K562 (cell line): ENCODE measurements around the gene ZC3H12A. TPM values are rescaled to one million over a fixed set of nuclear protein-coding genes. Genes with fewer than 3 reads are reported as not detected.
A peak's percentile ranks its signal among the peaks of the same experiment; 100 is the strongest.

ENCODE experiments used
- CC2D1A ChIP-seq: fragments of 450-650 bp; IDR thresholded peaks from 2 replicates; pipeline ENCODE4 v1.6.1; 2017; ENCODE audit warnings: mild to moderate bottlenecking
- CEBPG ChIP-seq, 3 experiments: fragments of 200-800 bp in 1 of 3; sonication (Bioruptor generic) in 1 of 3; sonication (generic) in 1 of 3; formaldehyde crosslinking in 1 of 3; IDR thresholded peaks in 2 of 3; conservative IDR thresholded peaks in 1 of 3; 2 replicates each; pipeline versions ENCODE4 v1.6.1 to v1.8.0; 2016 to 2022; ENCODE audit warnings: missing compliant biosample characterization in 2 of 3, missing genetic modification characterization in 2 of 3, mild to moderate bottlenecking in 1 of 3, missing genetic modification reagents in 1 of 3
- CSDE1 ChIP-seq, 2 experiments: fragments of 450-650 bp; IDR thresholded peaks; 2 replicates each; pipeline ENCODE4 v1.6.1; 2016; ENCODE audit warnings: mild to moderate bottlenecking in 1 of 2
- ESRRA ChIP-seq: fragments of 450-650 bp; IDR thresholded peaks from 2 replicates; pipeline ENCODE4 v1.6.1; 2014; ENCODE audit warnings: low read depth, mild to moderate bottlenecking, moderate library complexity, borderline replicate concordance
- GABPB2 ChIP-seq: fragments of 250-450 bp; sonication (Bioruptor Pico); conservative IDR thresholded peaks from 2 replicates; pipeline ENCODE4 v1.5.1; 2021; ENCODE audit warnings: mild to moderate bottlenecking
- HMBOX1 ChIP-seq: sonication (generic); IDR thresholded peaks from 2 replicates; pipeline ENCODE4 v1.6.1; 2016
- HNRNPK ChIP-seq: fragments of 200-400 bp; formaldehyde crosslinking; IDR thresholded peaks from one replicate; pipeline ENCODE4 v1.6.1; 2018; ENCODE audit warnings: mild to moderate bottlenecking, low read depth, low read length; ENCODE audit not compliant: poor library complexity, severe bottlenecking
- KLF10 ChIP-seq: fragments of 250-450 bp; sonication (Bioruptor Pico); IDR thresholded peaks from 2 replicates; pipeline ENCODE4 v1.6.1; 2021; ENCODE audit warnings: matching md5 sums
- LCOR ChIP-seq: sonication (generic); formaldehyde crosslinking; IDR thresholded peaks from 2 replicates; pipeline ENCODE4 v1.8.0; 2022; ENCODE audit warnings: mild to moderate bottlenecking, missing genetic modification reagents
- MXD1 ChIP-seq: fragments of 250-450 bp; sonication (Bioruptor Pico); IDR thresholded peaks from 2 replicates; pipeline ENCODE4 v1.8.0; 2021; ENCODE audit warnings: borderline replicate concordance, mild to moderate bottlenecking, moderate library complexity; ENCODE audit not compliant: poor library complexity, severe bottlenecking
- POLR2AphosphoS5 ChIP-seq: IDR thresholded peaks from 2 replicates; pipeline ENCODE4 v1.6.1; 2011; ENCODE audit warnings: mild to moderate bottlenecking, low read depth, low read length, moderate library complexity; ENCODE audit not compliant: control insufficient read depth, insufficient read depth
- SRSF3 ChIP-seq: fragments of 200-400 bp; formaldehyde crosslinking; IDR thresholded peaks from 2 replicates; pipeline ENCODE4 v1.6.1; 2016; ENCODE audit warnings: mild to moderate bottlenecking, low read length, moderate library complexity; ENCODE audit not compliant: insufficient read depth
- TRIM28 ChIP-seq: fragments of 450-650 bp; IDR thresholded peaks from 2 replicates; pipeline ENCODE4 v1.6.1; 2017
- ZBTB8A ChIP-seq: fragments of 450-650 bp; IDR thresholded peaks from 2 replicates; pipeline ENCODE4 v1.6.1; 2018; ENCODE audit warnings: mild to moderate bottlenecking, moderate library complexity; ENCODE audit not compliant: partially characterized antibody
- ZNF175 ChIP-seq: fragments of 200-800 bp; sonication (Bioruptor generic); IDR thresholded peaks from 2 replicates; pipeline ENCODE4 v1.6.1; 2016; ENCODE audit warnings: low read depth, mild to moderate bottlenecking, missing genetic modification characterization, missing compliant biosample characterization
- ZNF280A ChIP-seq: fragments of 450-650 bp; IDR thresholded peaks from 2 replicates; pipeline ENCODE4 v1.6.1; 2018; ENCODE audit warnings: mild to moderate bottlenecking, low read depth; ENCODE audit not compliant: partially characterized antibody
- ZNF609 ChIP-seq: sonication (generic); formaldehyde crosslinking; IDR thresholded peaks from 2 replicates; pipeline ENCODE4 v1.8.1; 2023; ENCODE audit warnings: missing genetic modification reagents, mild to moderate bottlenecking, borderline replicate concordance
- ZSCAN29 ChIP-seq: fragments of 450-650 bp; IDR thresholded peaks from 2 replicates; pipeline ENCODE4 v1.6.1; 2017
- polyA plus RNA-seq, 8 experiments: library from polyadenylated mRNA; depleted of rRNA in 4 of 8; stranded (reverse) in 5 of 8; unstranded in 3 of 8; fragments of >200 nt; fragmentation: Nextera tagmentation in 2 of 8; fragmentation: Illumina TruSeq in 1 of 8; extraction: Ambion mirVana in 2 of 8; extraction: Trizol in 1 of 8; gene quantifications; 2 replicates each; pipeline versions ENCODE4 v1.2.1 to v1.2.3, GENCODE V29; 2011 to 2014; ENCODE audit warnings: inconsistent platforms in 1 of 8, missing spikeins in 1 of 8
- total RNA-seq, 7 experiments: library from RNA; depleted of rRNA in 6 of 7; stranded (reverse); fragments of >200 nt in 6 of 7; fragmentation: Illumina TruSeq in 2 of 7; extraction: Trizol in 2 of 7; gene quantifications; 2 replicates each; pipeline versions ENCODE4 v1.2.1 to v1.2.3, GENCODE V29; 2011 to 2021; ENCODE audit warnings: low replicate concordance in 1 of 7

Gene ZC3H12A
- total and polyA plus RNA-seq, 9 of the 15 experiments (the other 6 are each of a cell fraction or from before 2014, with no cell fraction given): 0.14 to 9.4 (median 6.7) TPM

- no peak for TF ChIP-seq GABPB2 (CRISPR knock-in tag)
- TF ChIP-seq CC2D1A: peak; percentile 66; the same call in 1 of the 2 replicates
- no peak for TF ChIP-seq ZSCAN29
- TF ChIP-seq KLF10 (CRISPR knock-in tag): no peak
- TF ChIP-seq TRIM28: no peak
- no peak for TF ChIP-seq LCOR (CRISPR knock-in tag)
- TF ChIP-seq SRSF3: no peak
- TF ChIP-seq CSDE1 (IDR thresholded peaks at IDR 0.05): no peak
- TF ChIP-seq ESRRA: no peak
- TF ChIP-seq ZNF280A: no peak
- no peak for TF ChIP-seq MXD1 (CRISPR knock-in tag)
- TF ChIP-seq ZBTB8A: no peak
- no peak for TF ChIP-seq HNRNPK
- no peak for TF ChIP-seq CEBPG (CRISPR knock-in tag; IDR thresholded peaks at IDR 0.05)
- no peak for TF ChIP-seq CEBPG (tag; conservative IDR thresholded peaks at IDR 0.05 in 1 of 2, IDR thresholded peaks at IDR 0.05 in 1 of 2)
- TF ChIP-seq HMBOX1: no peak
- TF ChIP-seq ZNF609 (CRISPR knock-in tag): no peak
- TF ChIP-seq ZNF175 (CRISPR knock-in tag): no peak
- no peak for TF ChIP-seq POLR2AphosphoS5
These were observed 12.6 kb downstream of the ZC3H12A start (continued) for GRCh38 chr1:37486680-37487618.
